Neuronal stem cell (in vitro differentiated cells): ENCODE measurements around the gene RAB35.

Experiments used
- DNase-seq: peaks from one replicate; pipeline ENCODE4 v3.0.0-alpha.2; 2013; ENCODE audit warnings: low spot score
- H2AFZ ChIP-seq: one replicate; pipeline ENCODE4 v1.6.1; 2013; ENCODE audit warnings: mild to moderate bottlenecking, low read length, inconsistent platforms
- H2AK5ac ChIP-seq: 2 replicates; pipeline ENCODE4 v1.6.1; 2013; ENCODE audit warnings: low read depth, mild to moderate bottlenecking, inconsistent platforms, low read length, moderate library complexity, mixed read lengths
- H2BK120ac ChIP-seq: 2 replicates; pipeline ENCODE4 v1.6.1; 2013; ENCODE audit warnings: low read depth, mild to moderate bottlenecking, inconsistent platforms, low read length, moderate library complexity, mixed read lengths
- H2BK12ac ChIP-seq: one replicate; pipeline ENCODE4 v1.6.1; 2013; ENCODE audit warnings: low read length, inconsistent platforms
- H2BK15ac ChIP-seq: 2 replicates; pipeline ENCODE4 v1.6.1; 2013; ENCODE audit warnings: mild to moderate bottlenecking, low read length, inconsistent platforms, mixed read lengths
- H2BK5ac ChIP-seq: one replicate; pipeline ENCODE4 v1.6.1; 2013; ENCODE audit warnings: inconsistent platforms, mild to moderate bottlenecking, low read length, moderate library complexity
- H3K14ac ChIP-seq: one replicate; pipeline ENCODE4 v1.6.1; 2013; ENCODE audit warnings: low read length, inconsistent platforms
- H3K18ac ChIP-seq: 2 replicates; pipeline ENCODE4 v1.6.1; 2013; ENCODE audit warnings: low read length, inconsistent platforms
- H3K23ac ChIP-seq: 2 replicates; pipeline ENCODE4 v1.6.1; 2013; ENCODE audit warnings: low read depth, mild to moderate bottlenecking, mixed read lengths, low read length, inconsistent platforms; ENCODE audit not compliant: poor library complexity
- H3K27ac ChIP-seq: replicated peaks from 3 replicates; pipeline ENCODE4 v1.5.1; 2013; ENCODE audit warnings: low read length, inconsistent platforms
- H3K27me3 ChIP-seq, 3 experiments: 2 replicates each; pipeline ENCODE4 v1.6.1; 2013; ENCODE audit warnings: low read length in 3 of 3, mild to moderate bottlenecking in 2 of 3, inconsistent platforms in 1 of 3, low read depth in 1 of 3, mixed read lengths in 1 of 3, moderate library complexity in 1 of 3; ENCODE audit not compliant: control insufficient read depth in 3 of 3, insufficient read depth in 3 of 3
- H3K36me3 ChIP-seq, 2 donors: replicated peaks in 1 of 2; 2 replicates each; pipeline ENCODE4 v1.6.1; 2013; ENCODE audit warnings: low read length in 2 of 2; ENCODE audit not compliant: control insufficient read depth in 2 of 2, insufficient read depth in 2 of 2
- H3K4ac ChIP-seq: 2 replicates; pipeline ENCODE4 v1.6.1; 2013; ENCODE audit warnings: inconsistent platforms, mild to moderate bottlenecking, low read length, moderate library complexity
- H3K4me1 ChIP-seq, 2 donors: 1 replicate in 1 of 2; 2 replicates in 1 of 2; pipeline ENCODE4 v1.6.1; 2013; ENCODE audit warnings: low read length in 2 of 2, low read depth in 1 of 2; ENCODE audit not compliant: control insufficient read depth in 2 of 2, insufficient read depth in 1 of 2
- H3K4me2 ChIP-seq: one replicate; pipeline ENCODE4 v1.6.1; 2013; ENCODE audit warnings: mild to moderate bottlenecking, low read length, inconsistent platforms; ENCODE audit not compliant: insufficient read depth, poor library complexity, severe bottlenecking
- H3K4me3 ChIP-seq, 2 donors: 2 replicates each; pipeline ENCODE4 v1.5.1; 2013; ENCODE audit warnings: low read length in 2 of 2, mild to moderate bottlenecking in 2 of 2, inconsistent platforms in 1 of 2, moderate library complexity in 1 of 2
- H3K79me1 ChIP-seq: one replicate; pipeline ENCODE4 v1.6.1; 2013; ENCODE audit warnings: low read depth, mild to moderate bottlenecking, inconsistent platforms, low read length, moderate library complexity
- H3K9ac ChIP-seq: one replicate; pipeline ENCODE4 v1.6.1; 2013; ENCODE audit warnings: mild to moderate bottlenecking, low read depth, low read length, inconsistent platforms; ENCODE audit not compliant: poor library complexity
- H3K9me3 ChIP-seq, 2 donors: replicated peaks in 1 of 2; 2 replicates each; pipeline versions ENCODE3 to v1.6.1; 2013; ENCODE audit warnings: low read length in 2 of 2, mild to moderate bottlenecking in 2 of 2, inconsistent platforms in 1 of 2, low read depth in 1 of 2, mixed read lengths in 1 of 2, moderate library complexity in 1 of 2; ENCODE audit not compliant: control insufficient read depth in 2 of 2, insufficient read depth in 1 of 2
- H4K8ac ChIP-seq: one replicate; pipeline ENCODE4 v1.6.1; 2013; ENCODE audit warnings: low read depth, mild to moderate bottlenecking, inconsistent platforms, low read length, moderate library complexity
- H4K91ac ChIP-seq: one replicate; pipeline ENCODE4 v1.6.1; 2013; ENCODE audit warnings: low read length, low read depth, mild to moderate bottlenecking, inconsistent platforms; ENCODE audit not compliant: poor library complexity
- WGBS, 2 donors: extraction: QIAGEN DNeasy Blood & Tissue Kit; methylation state at CpG; one replicate each; pipeline ENCODE4 v1.1.7; 2013; ENCODE audit warnings: missing lambda C conversion rate in 2 of 2, mixed read lengths in 1 of 2; ENCODE audit not compliant: insufficient read length in 2 of 2, insufficient replicate concordance in 1 of 2; ENCODE audit errors: extremely low coverage in 2 of 2; 5-methylcytosine and 5-hydroxymethylcytosine counted together

The RAB35 gene

GRCh38 chr12:120121766-120122293, 5.3 kb upstream of the RAB35 start:
- DNase-seq: no peak
- H3K23ac ChIP-seq: no peak overlapping the region
- H2BK120ac ChIP-seq: no peak overlapping the region
- H3K4ac ChIP-seq: no peak overlapping the region
- no peak overlapping the region for H2BK5ac ChIP-seq
- no peak overlapping the region for H2AK5ac ChIP-seq
- whole genome bisulfite sequencing, 2 donors: no CpG with 5 or more reads among the region's 4 CpGs
- H2BK15ac ChIP-seq: no peak overlapping the region
- H4K8ac ChIP-seq: no peak overlapping the region
- H3K4me2 ChIP-seq: no peak overlapping the region
- peaks cover 10 to 17% of the 10 kb centered on the region in 2 donors for H3K36me3 ChIP-seq
- no peak overlapping the region for H3K4me3 ChIP-seq
- no peak overlapping the region for H2BK12ac ChIP-seq
- no peaks in the 10 kb centered on the region for H3K79me1 ChIP-seq
- H4K91ac ChIP-seq: no peak overlapping the region
- H3K27ac ChIP-seq: no peak overlapping the region
- peaks cover 5 to 9% of the 10 kb centered on the region in 2 donors for H3K4me1 ChIP-seq
- no peak overlapping the region for H3K18ac ChIP-seq
- no peak overlapping the region for H3K14ac ChIP-seq
- H3K27me3 ChIP-seq: no peaks in the 10 kb centered on the region
- no peaks in the 10 kb centered on the region for H3K9me3 ChIP-seq
- no peak overlapping the region for H3K9ac ChIP-seq
- H2AFZ ChIP-seq: no peak overlapping the region

GRCh38 chr12:120121343-120121742, 4.8 kb upstream of the RAB35 start:
- no CpG with 5 or more reads among the region's 2 CpGs for WGBS, 2 donors
- Histone ChIP-seq H3K9ac (no peak overlapping the region), H4K8ac (no peak overlapping the region), H2BK15ac (no peak overlapping the region), H2BK120ac (no peak overlapping the region), H3K9me3 (no peaks in the 10 kb centered on the region), H3K4me3 (no peak overlapping the region), H3K79me1 (no peaks in the 10 kb centered on the region), H3K4me2 (no peak overlapping the region), H3K27me3 (no peaks in the 10 kb centered on the region), H3K23ac (no peak overlapping the region), H3K27ac (no peak overlapping the region), H3K36me3 (peaks cover 7 to 12% of the 10 kb centered on the region in 2 donors), H3K14ac (no peak overlapping the region), H2AK5ac (no peak overlapping the region), H3K4ac (no peak overlapping the region), H2AFZ (no peak overlapping the region), H3K18ac (no peak overlapping the region), H3K4me1 (peaks cover 5% of the 10 kb centered on the region in 2 donors), H4K91ac (no peak overlapping the region), H2BK12ac (no peak overlapping the region), H2BK5ac (no peak overlapping the region)
- DNase-seq: no peak

GRCh38 chr12:120119271-120119973, 2.9 kb upstream of the RAB35 start:
- Histone ChIP-seq H3K79me1 (peaks cover 3% of the 10 kb centered on the region), H3K18ac (no peak overlapping the region), H3K9ac (no peak overlapping the region), H3K4me1 (peaks cover 6 to 8% of the 10 kb centered on the region in 2 donors), H2BK12ac (no peak overlapping the region), H3K27ac (no peak overlapping the region), H3K36me3 (peaks cover 0 to 18% of the 10 kb centered on the region in 2 donors), H4K8ac (no peak overlapping the region), H3K9me3 (no peaks in the 10 kb centered on the region), H3K14ac (no peak overlapping the region), H3K27me3 (no peaks in the 10 kb centered on the region), H4K91ac (no peak overlapping the region), H3K4me3 (no peak overlapping the region), H3K4ac (no peak overlapping the region), H3K4me2 (no peak overlapping the region), H2BK5ac (no peak overlapping the region), H2AK5ac (no peak overlapping the region), H3K23ac (no peak overlapping the region), H2BK15ac (no peak overlapping the region), H2AFZ (no peak overlapping the region), H2BK120ac (no peak overlapping the region)
- no CpG with 5 or more reads among the region's 9 CpGs for WGBS, 2 donors
- DNase-seq: no peak

GRCh38 chr12:120118321-120119061, 1.9 kb upstream of the RAB35 start:
- Histone ChIP-seq H4K91ac (no peak overlapping the region), H3K23ac (no peak overlapping the region), H3K4me1 (peaks cover 6 to 8% of the 10 kb centered on the region in 2 donors), H2BK15ac (no peak overlapping the region), H3K27me3 (no peaks in the 10 kb centered on the region), H3K4me3 (peak overlapping the region; percentile 51 to 95), H3K9me3 (no peaks in the 10 kb centered on the region), H4K8ac (no peak overlapping the region), H3K36me3 (peaks cover 0 to 25% of the 10 kb centered on the region in 2 donors), H2BK120ac (no peak overlapping the region), H2AK5ac (no peak overlapping the region), H3K79me1 (peaks cover 3% of the 10 kb centered on the region), H3K9ac (peak overlapping the region; percentile 7), H3K4ac (no peak overlapping the region), H3K27ac (no peak overlapping the region), H3K14ac (no peak overlapping the region), H2AFZ (no peak overlapping the region), H3K18ac (no peak overlapping the region), H3K4me2 (peak overlapping the region; percentile 72), H2BK5ac (no peak overlapping the region), H2BK12ac (no peak overlapping the region)
- WGBS, 2 donors: no CpG with 5 or more reads among the region's 11 CpGs
- DNase-seq: no peak
